PC-9 (cell line): ENCODE measurements around the gene IFNG-AS1.

Experiments used
- CTCF ChIP-seq: fragments of 200-600 bp; sonication (generic); conservative IDR thresholded peaks from 2 replicates; pipeline ENCODE4 v1.6.1; 2017; ENCODE audit warnings: mixed run types, antibody characterized with exemption, mild to moderate bottlenecking, moderate library complexity
- EZH2 ChIP-seq: fragments of 200-600 bp; sonication (generic); IDR thresholded peaks from 2 replicates; pipeline ENCODE4 v1.8.0; 2017; ENCODE audit warnings: antibody characterized with exemption, low read depth

- no peak for TF ChIP-seq CTCF
- no peak for TF ChIP-seq EZH2
Measured at GRCh38 chr12:68048648-68049297, 59.5 kb downstream of the IFNG-AS1 start.
